Right renal pelvis (tissue), 4 donors: ENCODE data around the gene POU2AF1. TPM values are rescaled to one million over a fixed set of nuclear protein-coding genes. Genes with fewer than 3 reads are reported as not detected.
"Not testable (repeated sequence)": the region's sequence is repeated elsewhere in the genome, so short reads cannot be mapped to it uniquely, and the experiment has no call there.

ENCODE experiments used
- DNase-seq, 4 donors: peaks; one replicate each; pipeline ENCODE4 v3.0.0-alpha.2; 2013; ENCODE audit warnings: low read depth in 4 of 4, low spot score in 3 of 4, missing footprints in 1 of 4
- polyA plus RNA-seq, 4 donors: library from polyadenylated mRNA; unstranded; fragments of 120-200 nt; gene quantifications; one replicate each; pipeline ENCODE4 v1.2.1, GENCODE V29; 2013; ENCODE audit not compliant: insufficient read length in 4 of 4

Gene POU2AF1
- polyA plus RNA-seq, 4 donors: 0.58 to 1.0 (median 0.60) TPM

- DNase-seq: no peak
Measured at GRCh38 chr11:111326824-111327223, 52.3 kb downstream of the POU2AF1 start.

- DNase-seq: no peak
Measured at GRCh38 chr11:111325259-111325658, 53.8 kb downstream of the POU2AF1 start.

GRCh38 chr11:111324277-111324720 lies 54.8 kb downstream of the POU2AF1 start:
- no peak for DNase-seq

GRCh38 chr11:111322534-111322933 lies 56.5 kb downstream of the POU2AF1 start:
- DNase-seq: no peak

- no peak for DNase-seq
Measured at GRCh38 chr11:111320728-111321568, 58.1 kb downstream of the POU2AF1 start.

GRCh38 chr11:111320199-111320598 lies 58.9 kb downstream of the POU2AF1 start:
- DNase-seq: not testable (repeated sequence)

- DNase-seq: no peak
Measured at GRCh38 chr11:111319296-111319695, 59.8 kb downstream of the POU2AF1 start.

GRCh38 chr11:111312076-111312475 lies 67.0 kb downstream of the POU2AF1 start:
- DNase-seq: no peak

GRCh38 chr11:111310723-111311122 lies 68.4 kb downstream of the POU2AF1 start:
- DNase-seq: no peak

GRCh38 chr11:111310088-111310487 lies 69.0 kb downstream of the POU2AF1 start:
- no peak for DNase-seq

GRCh38 chr11:111309215-111309915 lies 69.7 kb downstream of the POU2AF1 start:
- DNase-seq: no peak

- DNase-seq: no peak
Measured at GRCh38 chr11:111308140-111308539, 70.9 kb downstream of the POU2AF1 start.

- no peak for DNase-seq
Measured at GRCh38 chr11:111307472-111308108, 71.5 kb downstream of the POU2AF1 start.

GRCh38 chr11:111306321-111306720 lies 72.8 kb downstream of the POU2AF1 start:
- no peak for DNase-seq

- no peak for DNase-seq
Measured at GRCh38 chr11:111305876-111306275, 73.2 kb downstream of the POU2AF1 start.

- DNase-seq: no peak
Measured at GRCh38 chr11:111305162-111305802, 73.8 kb downstream of the POU2AF1 start.

- DNase-seq: no peak
Measured at GRCh38 chr11:111303461-111303860, 75.6 kb downstream of the POU2AF1 start.

GRCh38 chr11:111302298-111302697 lies 76.8 kb downstream of the POU2AF1 start:
- DNase-seq: no peak
